ENCODE data around the gene SFI1. TPM values are rescaled to one million over a fixed set of nuclear protein-coding genes. Genes with fewer than 3 reads are reported as not detected.

The SFI1 gene
- total and polyA plus RNA-seq, 2 of the 8 experiments (the other 6 are each of a cell fraction or from before 2014, with no cell fraction given), result 10.4 to 30.1 TPM

- H3K4me1 ChIP-seq (replicated peaks in 1 of 4; ENCODE audit: control insufficient read depth in 3 of 4, insufficient read depth in 4 of 4, low read length in 3 of 4), result peaks cover 0 to 8% (median 4%) of the 10 kb centered on the region in 4 experiments; a peak in 4 of 7 replicates
- no peak overlapping the region for H3K23ac ChIP-seq (ENCODE audit: insufficient read length)
- no peaks in the 10 kb centered on the region for H3K23me2 ChIP-seq (ENCODE audit: low read depth, low read length)
- H4K5ac ChIP-seq (ENCODE audit: insufficient read length, low read depth, low read length), result no peak overlapping the region
- H3K9ac ChIP-seq (replicated peaks in 1 of 4; ENCODE audit: extremely low read depth in 1 of 4, low read depth in 3 of 4, low read length in 3 of 4), result no peak overlapping the region
- H4K91ac ChIP-seq (replicated peaks; ENCODE audit: insufficient read length, low read length), result peak overlapping the region; percentile 3
- H3K56ac ChIP-seq (replicated peaks; ENCODE audit: insufficient read length, low read depth, low read length), result no peak overlapping the region
- H3K9me3 ChIP-seq (ENCODE audit: insufficient read depth in 2 of 2, low read depth in 1 of 2, low read length in 1 of 2), result no peaks in the 10 kb centered on the region
- peaks cover 0 to 11% of the 10 kb centered on the region in 2 experiments for H4K20me1 ChIP-seq (replicated peaks in 1 of 2; ENCODE audit: control insufficient read depth in 1 of 2, insufficient read depth in 2 of 2, low read length in 2 of 2)
- H3K4me3 ChIP-seq (ENCODE audit: extremely low read depth in 1 of 4, insufficient read depth in 2 of 4, low read depth in 3 of 4, low read length in 4 of 4), result no peak overlapping the region
- WGBS, 2 experiments (ENCODE audit: extremely low coverage in 1 of 2, insufficient coverage in 1 of 2, insufficient read length in 1 of 2, insufficient replicate concordance in 2 of 2, low coverage in 1 of 2, low lambda C conversion rate in 2 of 2, missing lambda C conversion rate in 1 of 2), result 77% methylated on average over 11 of the region's 11 CpGs; no CpG with 5 or more reads in 1 of the 2 experiments
- no peak overlapping the region for H3K27ac ChIP-seq (ENCODE audit: low read depth, low read length)
- H3K36me3 ChIP-seq (ENCODE audit: control insufficient read depth in 2 of 4, insufficient read depth in 4 of 4, low read length in 3 of 4), result peaks cover 3 to 25% (median 5%) of the 10 kb centered on the region in 4 experiments; a peak in 5 of 8 replicates
- H2BK120ac ChIP-seq (replicated peaks; ENCODE audit: low read depth, low read length), result no peak overlapping the region
- H2BK12ac ChIP-seq (ENCODE audit: low read depth, low read length), result no peak overlapping the region
- no peak overlapping the region for H2AFZ ChIP-seq (ENCODE audit: low read length)
- H3K14ac ChIP-seq (ENCODE audit: insufficient read length), result no peak overlapping the region
- H3K4me2 ChIP-seq (ENCODE audit: insufficient read depth in 1 of 2, low read depth in 2 of 2, low read length in 2 of 2), result peak overlapping the region; percentile 5 to 9; a peak in 2 of 4 replicates
- no peak overlapping the region for H2BK15ac ChIP-seq (ENCODE audit: low read length)
- H3K4ac ChIP-seq (replicated peaks; ENCODE audit: insufficient read length, low read depth, low read length), result no peak overlapping the region
- no peak overlapping the region for H2BK5ac ChIP-seq (ENCODE audit: low read depth, low read length)
- peak overlapping the region; percentile 14; the same call in 1 of the 2 replicates for H4K8ac ChIP-seq (ENCODE audit: extremely low read depth, insufficient read depth, low read length)
- H3K18ac ChIP-seq (ENCODE audit: extremely low read depth, low read length), result no peak overlapping the region
- DNase-seq (ENCODE audit: low read depth in 1 of 2, low spot score in 2 of 2) (no peak), FAIRE-seq (no peak)
- H3K79me1 ChIP-seq (ENCODE audit: low read depth, low read length), result peaks cover 4% of the 10 kb centered on the region
- H3K79me2 ChIP-seq (ENCODE audit: control insufficient read depth in 1 of 2, insufficient read depth in 2 of 2, low read length in 2 of 2), result peaks cover 0 to 31% of the 10 kb centered on the region in 2 experiments; a peak in 2 of 4 replicates
- no peaks in the 10 kb centered on the region for H3K27me3 ChIP-seq (replicated peaks in 1 of 4; ENCODE audit: control insufficient read depth in 3 of 4, extremely low read depth in 1 of 4, insufficient read depth in 3 of 4, low read length in 3 of 4)
- ChIA-PET POLR2A (ENCODE audit: partially characterized antibody) (interaction anchor here (0.6 to 1.3 kb wide), 3 partner anchors 14 to 455 kb away, joined by 3 to 4 read pairs (median 3); partner anchors contain the start of gene PISD), CTCF (ENCODE audit: partially characterized antibody) (interaction anchor here (1.0 to 1.2 kb wide), 3 partner anchors 10 to 91 kb away, joined by 3 to 4 read pairs (median 3); no protein-coding TSS in a partner anchor)
- H2BK20ac ChIP-seq (ENCODE audit: low read length), result no peak overlapping the region
- H2AK5ac ChIP-seq (ENCODE audit: low read depth, low read length), result no peak overlapping the region
- no peak for TF ChIP-seq SIN3A (conservative IDR thresholded peaks at IDR 0.05 in 1 of 2, IDR thresholded peaks at IDR 0.05 in 1 of 2; ENCODE audit: low read depth in 1 of 2, low read length in 2 of 2)
- TF ChIP-seq ATF2 (IDR thresholded peaks at IDR 0.05; ENCODE audit: low read length), result no peak
- TF ChIP-seq POU5F1 (IDR thresholded peaks at IDR 0.05; ENCODE audit: low read depth, low read length), result no peak
- no peak for TF ChIP-seq CTCF (IDR thresholded peaks at IDR 0.05; ENCODE audit: control extremely low read depth in 1 of 3, insufficient read depth in 1 of 3, low read depth in 1 of 3, low read length in 3 of 3)
- TF ChIP-seq NANOG (IDR thresholded peaks at IDR 0.05; ENCODE audit: insufficient read depth, low read depth, low read length, poor library complexity, severe bottlenecking), result no peak
These were observed 151.4 kb downstream of the SFI1 start for GRCh38 chr22:31647523-31648320.
